Renal cortex interstitium (tissue), 11 donors: Measurements from ENCODE around the gene FOXP1. TPM values are rescaled to one million over a fixed set of nuclear protein-coding genes. Genes with fewer than 3 reads are reported as not detected.

ENCODE experiments used
- DNase-seq, 11 donors: peaks; one replicate each; pipeline ENCODE4 v3.0.0-alpha.2; 2013; ENCODE audit warnings: low read depth in 9 of 11, low spot score in 4 of 11; ENCODE audit errors: extremely low read depth in 1 of 11
- polyA plus RNA-seq, 3 donors: library from polyadenylated mRNA; unstranded; fragments of 120-200 nt; gene quantifications; one replicate each; pipeline ENCODE4 v1.2.1, GENCODE V29; 2013; ENCODE audit not compliant: insufficient read length in 3 of 3

The FOXP1 gene
- polyA plus RNA-seq, 3 donors, result 36.8 to 51.7 (median 40.1) TPM

DNA sequence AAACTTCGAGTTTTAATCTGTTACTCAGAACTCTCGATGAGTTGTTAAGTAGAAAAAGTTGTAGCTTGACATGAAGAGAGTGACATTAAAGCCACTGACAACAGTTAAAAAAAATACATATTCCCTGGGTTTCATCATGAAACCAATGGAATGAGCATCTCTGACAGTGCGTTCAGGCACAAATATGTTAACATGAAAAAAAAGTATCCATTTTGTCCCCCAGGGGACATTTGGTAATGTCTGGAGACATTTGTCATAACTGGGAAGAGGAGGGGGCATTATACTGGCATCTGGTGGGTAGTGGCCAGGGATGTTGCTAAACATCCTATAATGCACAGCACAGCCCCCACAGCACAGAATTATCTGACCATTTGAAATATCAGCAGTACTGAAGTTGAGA is 14.8 kb upstream of the FOXP1 start:
- DNase-seq, result no peak

DNA sequence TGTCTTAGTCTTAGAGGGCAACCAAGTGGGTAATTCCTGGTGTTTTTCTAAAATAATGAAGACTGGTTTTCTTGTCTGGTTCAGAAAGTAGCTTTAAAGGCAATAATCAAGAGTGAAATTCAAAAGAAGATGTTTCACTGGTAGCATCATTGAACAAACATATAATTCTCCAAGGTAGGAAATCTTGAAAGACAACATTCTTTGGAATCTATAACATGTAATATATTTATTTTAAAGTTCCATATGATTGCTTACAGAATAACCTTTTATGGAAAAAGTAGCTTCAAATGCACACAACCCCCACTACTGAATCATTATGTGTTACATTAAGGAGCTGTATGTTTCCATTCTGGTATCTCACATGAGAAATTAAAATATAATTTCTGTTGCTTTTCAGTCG is 13.8 kb upstream of the FOXP1 start:
- DNase-seq, result no peak

DNA sequence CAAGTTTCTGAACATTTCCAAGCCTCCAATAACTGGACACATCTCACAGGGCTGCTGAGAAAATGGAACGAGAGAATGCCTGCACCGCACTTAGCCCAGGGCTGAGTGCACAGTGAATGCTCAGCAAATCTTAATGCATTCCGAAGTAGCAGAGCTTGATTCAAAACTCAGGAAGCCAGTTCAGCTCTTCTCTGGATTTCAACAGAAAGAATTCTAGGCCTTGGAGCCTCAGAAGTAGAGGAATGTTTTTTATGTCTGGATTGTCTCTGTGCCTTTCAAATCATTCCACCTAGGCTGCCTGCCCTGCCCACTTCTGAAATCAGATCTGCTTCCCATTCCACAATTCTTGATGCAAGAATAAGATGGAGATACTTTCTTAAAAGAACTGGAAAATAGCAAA is 9.6 kb upstream of the FOXP1 start:
- no peak for DNase-seq

DNA sequence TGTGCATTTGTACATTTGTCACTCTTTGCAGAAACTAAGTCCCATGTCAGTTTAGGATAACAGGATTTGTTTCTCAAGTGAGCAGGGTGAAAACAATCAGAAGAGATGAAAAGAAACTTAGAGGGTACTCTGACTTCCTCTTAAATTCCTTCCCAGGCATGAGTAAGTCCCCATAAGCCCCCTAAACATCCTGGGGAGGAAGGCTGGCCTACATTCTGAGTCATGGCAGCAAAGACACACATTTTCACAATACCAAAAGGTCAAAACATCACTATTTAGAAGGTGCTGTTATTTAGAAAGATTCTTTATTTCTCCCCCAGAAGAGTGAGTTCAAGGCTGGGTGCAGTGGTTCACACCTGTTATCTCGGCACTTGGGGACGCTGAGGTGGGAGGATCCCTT is 7.6 kb upstream of the FOXP1 start:
- no peak for DNase-seq

DNA sequence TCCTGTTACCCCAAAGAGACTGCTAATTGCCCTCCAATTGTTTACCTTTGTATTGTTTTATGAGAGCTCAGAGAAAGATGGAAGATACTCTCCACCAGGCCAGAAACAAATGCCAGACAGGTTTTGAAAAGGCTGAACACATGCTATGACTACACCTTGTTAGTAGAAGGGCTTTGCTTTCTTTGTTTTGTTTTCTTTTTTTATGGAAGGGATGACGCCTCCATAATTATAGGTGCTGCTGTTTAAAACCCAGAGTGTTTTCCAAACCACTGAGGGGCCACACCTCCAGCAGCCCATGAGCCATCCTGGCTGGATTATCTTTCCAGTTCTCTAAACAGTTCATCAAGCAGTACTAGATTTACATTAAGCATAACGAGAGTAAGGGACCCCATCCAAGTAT is 5.6 kb upstream of the FOXP1 start:
- no peak for DNase-seq

DNA sequence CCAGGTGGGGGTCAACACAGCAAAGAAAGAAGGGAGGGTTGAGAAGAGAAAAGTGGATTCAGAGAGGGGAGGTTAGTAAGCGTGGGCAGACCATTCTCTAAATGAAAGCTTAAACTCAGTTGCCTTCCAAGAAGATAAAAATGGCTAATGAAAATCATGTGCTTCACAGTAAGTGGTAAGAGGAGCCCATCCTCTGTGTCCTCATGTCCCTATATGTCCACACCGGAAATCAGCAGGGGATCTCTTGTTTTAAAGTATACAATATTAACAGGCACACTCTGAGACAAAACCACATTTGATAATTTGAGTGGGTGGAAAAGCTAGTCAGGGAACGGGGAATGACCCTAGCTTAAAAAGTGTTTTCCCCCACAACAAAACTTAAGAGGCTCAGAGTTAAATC is 4.4 kb upstream of the FOXP1 start:
- DNase-seq, result no peak

DNA sequence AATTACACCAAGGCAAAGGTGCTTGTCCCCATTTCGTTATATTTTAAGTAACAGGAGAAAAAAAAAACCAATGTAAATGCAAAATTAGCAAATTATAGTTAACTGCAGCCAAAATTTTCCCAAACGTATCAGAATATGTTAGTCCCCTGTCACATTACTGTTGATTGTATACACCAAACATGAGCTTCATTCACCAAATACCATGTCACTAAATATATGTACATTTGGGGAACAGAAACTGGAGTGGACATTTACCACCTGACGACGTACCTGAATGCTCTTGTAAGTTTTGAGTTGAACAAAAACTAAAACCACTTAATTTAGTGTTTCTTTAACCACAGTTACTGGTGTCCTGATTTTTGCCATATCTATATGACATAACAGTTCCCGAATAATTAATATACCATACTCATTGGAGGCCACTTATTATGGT is 3.3 kb upstream of the FOXP1 start:
- DNase-seq, result no peak

DNA sequence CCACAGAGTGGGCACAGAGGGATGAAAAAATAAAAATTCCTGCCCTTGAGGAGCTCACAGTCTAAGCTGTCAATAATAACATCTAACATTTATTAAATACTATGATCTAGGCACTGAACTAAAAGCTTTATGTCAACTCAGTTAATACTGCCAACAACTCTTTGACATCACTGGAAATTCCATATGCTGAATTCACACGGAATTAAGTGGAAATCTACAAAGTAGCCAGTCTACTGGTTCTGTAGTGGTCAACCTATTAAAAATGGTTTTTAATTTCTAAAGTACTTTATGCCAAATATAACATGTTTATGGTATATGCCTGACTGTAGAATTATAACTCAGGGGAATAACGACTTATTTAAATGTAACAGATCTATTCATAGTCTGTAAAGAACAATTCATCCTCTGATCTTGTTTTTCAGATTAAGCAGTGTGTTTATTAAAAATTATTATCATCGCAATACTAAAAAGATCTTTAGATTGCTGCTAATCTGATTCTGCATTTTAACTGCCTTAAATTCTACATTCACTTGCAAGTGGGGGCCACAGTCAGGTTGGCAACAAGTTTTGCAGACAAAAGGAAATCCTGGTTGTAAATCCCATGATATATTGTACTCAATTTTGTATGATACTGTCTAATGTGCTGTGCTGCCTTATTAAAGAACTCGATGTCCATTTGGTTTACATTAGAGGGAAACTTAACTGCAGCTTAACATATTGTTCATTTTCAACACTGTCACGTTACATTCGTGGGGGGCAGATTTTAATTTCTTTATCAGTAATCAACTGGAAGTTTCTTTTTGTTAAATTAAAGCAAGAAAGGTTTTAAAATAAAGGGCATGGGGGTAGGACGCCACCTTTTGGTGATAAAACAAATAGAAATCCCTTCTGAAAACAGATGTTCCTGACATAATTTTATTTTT is 2.6 kb upstream of the FOXP1 start:
- DNase-seq, result peak in 2 of 11 donors; percentile 31 to 53

DNA sequence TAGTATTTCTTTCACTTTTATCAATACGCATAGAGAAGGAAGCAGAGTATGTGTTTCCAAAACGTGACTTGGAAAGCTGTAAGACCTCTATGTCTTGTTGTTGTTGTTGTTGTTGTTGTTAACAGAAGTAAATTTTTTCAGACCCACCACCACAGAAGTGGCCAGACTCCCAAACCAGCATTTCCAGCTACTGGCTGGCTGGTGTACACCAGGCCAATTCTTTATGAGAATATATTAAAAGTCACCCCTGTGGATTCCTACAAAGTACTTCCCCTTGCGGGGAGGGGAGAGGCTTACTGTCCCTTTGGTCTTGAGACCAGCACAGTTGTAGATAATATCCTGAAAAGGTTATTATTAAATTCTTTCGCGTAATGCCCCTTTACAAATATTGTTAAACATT is 1.6 kb upstream of the FOXP1 start:
- DNase-seq, result no peak

DNA sequence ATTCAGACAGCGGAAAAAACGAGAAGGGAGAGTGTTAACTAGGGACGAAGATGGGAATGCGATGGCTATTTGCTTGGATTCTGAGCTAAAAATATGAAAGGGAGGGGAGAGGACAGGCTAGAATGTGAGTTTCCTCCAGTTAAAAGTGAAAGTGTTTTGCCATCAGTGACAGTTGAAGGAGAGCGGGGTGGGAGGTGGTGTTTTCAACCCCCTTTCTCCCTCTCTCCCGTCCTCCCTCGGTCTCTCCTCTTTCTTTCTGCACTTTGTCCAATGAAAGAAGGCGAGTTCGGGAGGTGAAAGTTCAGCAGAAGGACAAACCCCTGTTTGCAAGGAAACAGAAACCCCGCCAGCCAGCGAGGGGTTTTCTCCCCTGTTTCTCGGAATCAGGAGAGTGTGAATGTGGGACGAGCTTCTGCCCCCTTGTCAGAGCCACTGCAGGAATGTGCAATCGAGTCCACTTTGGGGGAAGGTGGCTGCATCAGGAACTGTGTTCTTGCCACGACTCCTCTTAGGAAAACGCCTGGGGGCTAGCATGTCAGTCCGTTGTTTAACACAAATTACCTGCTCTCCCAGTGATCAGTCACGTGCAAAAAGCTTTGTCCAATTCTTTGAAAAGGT is 975 bp upstream of the FOXP1 start:
- peak in 6 of 11 donors; percentile 30 to 70 (median 45) for DNase-seq

DNA sequence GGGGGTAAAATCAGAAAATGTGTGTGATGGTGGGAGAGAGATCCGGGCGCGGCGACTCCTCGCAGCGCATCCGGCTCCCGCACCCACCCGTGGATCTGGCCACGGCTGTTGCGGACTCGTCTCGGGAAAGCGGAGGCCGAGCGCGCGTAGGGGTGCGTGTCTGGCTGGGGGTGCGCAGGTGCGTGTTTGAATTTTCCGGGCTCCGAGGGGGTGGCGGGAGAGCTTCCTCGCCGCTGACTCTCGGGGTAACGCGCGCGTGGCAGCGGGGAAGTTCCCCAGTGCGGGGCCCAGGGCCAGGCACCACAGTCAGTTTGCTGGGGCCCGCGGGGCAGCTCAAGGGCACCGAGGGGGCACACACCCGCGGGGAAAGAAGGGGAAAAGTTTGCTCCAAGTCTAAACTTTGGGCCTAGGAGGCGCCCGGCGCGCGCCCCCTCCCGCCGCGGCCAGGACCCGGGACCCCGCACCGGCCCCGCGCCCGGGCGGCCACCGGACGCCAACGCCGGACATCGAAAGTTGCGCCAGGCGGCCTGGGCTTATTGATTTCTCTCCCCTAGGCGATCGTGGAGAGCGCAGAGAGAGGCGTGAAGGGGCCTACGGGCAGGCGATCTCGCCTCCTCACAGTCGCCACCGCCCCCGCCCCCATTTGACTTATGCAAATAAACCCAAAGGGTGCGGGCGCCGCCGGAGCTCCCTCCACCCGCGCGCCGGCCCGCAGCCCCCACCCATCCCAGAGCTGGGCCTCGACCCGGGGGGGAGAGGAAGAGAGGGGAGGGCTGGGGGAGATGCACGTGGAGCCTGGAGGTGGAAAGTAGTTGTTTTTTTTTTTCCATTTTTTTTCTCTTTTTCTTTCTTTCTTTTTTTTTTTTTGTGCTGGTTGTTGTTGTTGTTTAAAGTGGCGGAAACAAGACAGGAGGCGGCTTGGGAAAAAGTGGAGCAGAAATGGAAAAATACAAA is 639 bp downstream of the FOXP1 start:
- peak in 4 of 11 donors; percentile 28 to 58 (median 46) for DNase-seq

DNA sequence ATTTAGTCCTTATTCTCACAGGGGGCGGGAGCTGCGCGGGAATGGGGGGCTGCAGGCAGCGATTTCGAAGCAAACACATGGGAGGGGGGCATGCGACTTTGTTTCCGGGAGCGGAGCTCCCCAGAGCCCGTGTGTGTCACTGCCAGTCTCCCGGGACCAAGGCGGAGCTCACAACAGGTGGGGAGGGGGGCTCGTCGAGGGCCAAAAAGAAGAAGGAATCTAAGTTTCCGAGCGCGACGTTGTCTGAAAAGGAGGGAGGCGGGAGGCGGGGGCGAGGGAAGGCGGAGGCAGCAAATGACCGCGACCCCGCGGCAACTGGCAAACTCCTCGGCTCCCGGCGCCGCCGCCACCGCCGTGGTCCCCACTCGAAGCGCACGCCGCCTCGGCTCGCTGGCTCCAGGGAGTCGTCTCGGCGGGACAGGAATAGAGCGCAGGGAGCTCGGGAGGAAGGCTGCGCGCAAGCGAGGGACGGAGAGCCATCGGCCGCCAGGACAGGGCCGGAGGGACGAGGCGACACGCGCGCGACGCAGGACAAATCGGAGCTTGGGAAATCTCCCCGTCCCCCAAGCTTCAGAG is 1.4 kb downstream of the FOXP1 start:
- peak in 5 of 11 donors; percentile 31 to 60 (median 50) for DNase-seq

DNA sequence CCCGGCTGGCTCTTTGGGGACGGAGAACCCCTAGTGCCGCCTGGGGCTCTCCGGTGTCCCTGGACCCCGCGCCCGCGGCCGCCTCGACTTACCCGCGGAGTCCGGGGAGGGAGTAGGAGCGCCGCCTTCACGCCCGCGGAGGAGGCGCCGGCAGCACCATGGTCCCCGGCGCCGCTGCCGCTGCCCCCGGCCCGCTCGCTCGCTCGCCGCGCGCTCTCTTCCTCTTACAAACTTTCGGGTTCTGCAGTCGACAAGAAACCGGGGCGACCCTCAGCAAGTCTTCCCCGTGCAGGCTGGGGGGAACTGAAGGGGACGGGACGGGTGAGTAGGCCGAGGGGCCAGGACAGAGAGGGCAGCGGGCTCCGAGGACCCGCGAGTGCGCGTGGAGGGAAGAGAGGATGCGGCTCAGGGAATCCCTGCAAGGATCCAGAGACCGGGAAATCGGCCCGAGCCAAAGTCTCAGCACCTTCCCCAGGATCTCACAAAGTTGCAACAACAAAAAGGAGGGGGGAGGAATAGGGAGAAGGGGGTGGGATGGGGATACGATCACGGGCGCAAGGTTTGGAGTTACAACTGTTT is 2.0 kb downstream of the FOXP1 start:
- peak in 2 of 11 donors; percentile 29 to 31 for DNase-seq

DNA sequence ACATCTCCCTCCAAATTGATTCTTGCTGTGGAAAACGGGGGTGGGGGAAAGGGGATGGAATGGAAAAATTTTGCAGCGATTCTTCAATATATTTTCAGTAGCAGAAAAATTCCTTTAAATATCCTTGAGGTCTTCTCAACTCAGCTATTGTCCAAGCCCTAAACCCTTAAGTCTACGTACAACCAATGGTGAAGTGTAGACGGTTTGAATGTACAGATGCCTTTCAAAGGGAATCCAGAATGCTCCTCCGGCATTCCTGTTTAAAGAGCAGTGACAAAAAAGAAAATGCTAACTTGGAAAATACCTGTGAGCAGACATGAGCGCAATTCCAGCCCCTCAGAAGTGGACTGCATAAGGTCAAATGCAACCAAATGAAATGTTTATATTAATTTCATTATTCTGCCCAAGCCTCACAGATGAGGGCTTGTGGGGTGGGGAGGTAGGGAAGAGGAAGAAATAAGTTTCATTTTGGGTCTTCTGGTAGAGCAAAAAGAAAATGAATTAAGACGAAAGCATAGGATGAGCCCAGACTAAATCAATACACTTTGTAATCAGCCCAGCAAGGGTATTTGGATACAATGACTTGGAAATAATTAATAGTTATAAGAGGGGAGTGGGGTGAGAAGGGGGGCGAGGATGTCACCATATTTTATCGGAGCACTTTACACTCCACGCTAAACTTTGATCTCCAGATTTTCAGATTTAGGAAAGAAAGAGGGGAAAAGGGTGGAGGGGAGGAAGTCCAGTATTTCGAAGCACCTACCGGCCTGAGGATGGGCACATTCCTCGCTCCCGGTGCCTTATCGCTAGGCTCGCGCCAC is 2.7 kb downstream of the FOXP1 start:
- no peak for DNase-seq

DNA sequence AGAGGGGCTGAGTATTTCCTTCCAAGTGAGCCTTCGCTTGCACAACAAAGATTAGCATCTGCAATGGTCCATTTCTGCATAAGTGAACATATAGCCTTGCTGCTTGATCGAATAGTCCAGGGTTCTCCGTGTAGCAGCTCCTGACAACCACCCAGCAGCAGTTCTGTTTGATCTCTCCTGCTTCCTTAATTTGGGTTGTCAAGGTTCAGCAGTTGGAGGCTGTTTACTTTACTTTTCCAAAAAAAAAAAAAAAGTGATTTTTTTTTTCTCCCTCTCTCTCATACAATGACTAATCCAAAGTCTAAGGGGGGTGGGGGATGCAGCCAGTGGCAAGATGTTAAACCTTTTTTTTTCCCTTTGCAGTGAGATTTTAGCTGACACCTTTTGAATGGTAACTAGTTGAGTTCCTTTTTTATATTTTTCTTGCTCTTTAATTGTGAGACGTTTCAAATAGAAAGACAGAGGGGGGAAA is 3.6 kb downstream of the FOXP1 start:
- DNase-seq, result peak in 1 of 11 donors; percentile 49

DNA sequence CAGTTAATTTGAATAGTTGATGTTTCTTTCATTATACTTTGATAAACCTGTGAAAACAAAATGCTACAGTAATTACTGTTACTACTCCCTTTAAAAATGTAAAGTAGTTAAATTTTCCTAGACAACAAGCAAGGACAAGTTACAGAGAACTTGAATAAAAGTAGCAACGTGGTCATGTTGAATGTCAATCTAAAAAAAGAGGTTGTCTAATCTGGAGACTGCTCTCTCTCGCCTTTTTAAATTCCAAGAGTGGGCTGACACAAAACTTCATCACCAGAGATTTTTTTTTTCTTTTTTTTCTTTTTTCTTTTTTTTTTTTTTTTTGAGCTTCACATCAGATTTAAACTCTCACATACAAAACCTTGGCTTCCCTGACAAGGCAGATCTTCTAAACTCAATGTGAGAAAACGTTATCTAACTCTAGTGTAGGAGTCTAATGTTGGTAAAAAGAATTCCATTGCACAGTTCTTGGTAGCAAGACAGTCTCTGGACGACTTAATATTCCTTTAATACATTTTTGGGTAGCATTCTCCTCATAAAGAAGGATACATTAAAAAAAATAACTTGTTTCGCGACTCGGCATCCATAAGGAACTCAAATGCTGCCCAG is 4.1 kb downstream of the FOXP1 start:
- no peak for DNase-seq

DNA sequence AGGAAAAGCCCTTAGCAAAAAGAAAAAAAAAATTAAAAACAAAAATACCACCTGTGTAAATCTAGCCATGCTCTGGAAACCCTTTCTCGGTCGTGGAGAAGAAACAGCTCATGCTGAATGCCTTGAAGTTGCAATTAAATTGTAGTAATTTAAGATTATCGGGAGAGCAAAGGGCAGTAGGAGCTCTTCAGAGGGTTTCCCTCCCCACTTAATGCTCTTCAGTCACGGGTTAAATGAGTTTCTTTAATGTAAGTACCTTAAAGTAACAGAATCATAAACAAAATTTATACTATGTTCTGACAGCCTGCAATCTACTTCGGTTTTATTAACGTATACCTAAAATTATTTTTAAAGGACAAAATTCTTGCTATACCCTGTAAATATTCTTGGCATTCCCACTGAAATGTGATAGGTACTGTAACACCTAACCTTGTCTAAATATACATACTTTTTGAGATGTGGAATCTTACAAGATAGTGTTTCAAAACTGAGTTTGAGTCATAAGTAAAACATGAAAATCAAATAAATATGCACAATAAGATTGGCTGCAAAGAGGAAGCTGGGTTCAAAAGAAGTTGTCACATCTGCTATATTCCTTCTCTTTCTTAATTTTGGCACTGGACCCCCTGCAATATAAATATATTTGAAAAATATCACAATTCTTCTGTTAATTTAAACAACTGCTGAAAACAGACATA is 5.3 kb downstream of the FOXP1 start:
- no peak for DNase-seq
